H1 (cell line): Measurements from ENCODE around the gene EPN2. TPM values are rescaled to one million over a fixed set of nuclear protein-coding genes. Genes with fewer than 3 reads are reported as not detected.

Experiments
- CTCF ChIA-PET: fragments of 300-600 bp; sonication (Branson Sonifier 250); formaldehyde crosslinking; loops from one replicate; lab custom pipeline; 2021; ENCODE audit not compliant: partially characterized antibody; lab: Charles Lee
- POLR2A ChIA-PET: fragments of 300-600 bp; sonication (Branson Sonifier 250); formaldehyde crosslinking; loops from one replicate; lab custom pipeline; 2021; ENCODE audit warnings: inconsistent platforms; ENCODE audit not compliant: partially characterized antibody; lab: Charles Lee
- DNase-seq, 2 experiments: peaks; one replicate each; pipeline versions ENCODE4 v3.0.0 to v3.0.0-alpha.2; 2010 to 2022; ENCODE audit warnings: low spot score in 2 of 2, low read depth in 1 of 2, mixed read lengths in 1 of 2
- FAIRE-seq: peaks from 2 replicates; lab custom pipeline; 2011; peaks lifted over from hg19 to GRCh38; lab: Jason Lieb, UNC
- H2AFZ ChIP-seq: 2 replicates; pipeline ENCODE4 v1.8.1; 2012; ENCODE audit warnings: low read length, inconsistent platforms
- H2AK5ac ChIP-seq: 2 replicates; pipeline ENCODE4 v1.6.1; 2013; ENCODE audit warnings: low read depth, low read length
- H2BK120ac ChIP-seq: replicated peaks from 2 replicates; pipeline ENCODE3; 2013; ENCODE audit warnings: low read depth, low read length, inconsistent platforms
- H2BK12ac ChIP-seq: 2 replicates; pipeline ENCODE4 v1.6.1; 2013; ENCODE audit warnings: low read depth, low read length
- H2BK15ac ChIP-seq: 2 replicates; pipeline ENCODE4 v1.6.1; 2013; ENCODE audit warnings: low read length
- H2BK20ac ChIP-seq: 2 replicates; pipeline ENCODE4 v1.6.1; 2013; ENCODE audit warnings: low read length
- H2BK5ac ChIP-seq: 2 replicates; pipeline ENCODE4 v1.6.1; 2013; ENCODE audit warnings: low read depth, low read length
- H3K14ac ChIP-seq: 2 replicates; pipeline ENCODE4 v1.6.1; 2013; ENCODE audit warnings: inconsistent platforms; ENCODE audit not compliant: insufficient read length
- H3K18ac ChIP-seq: 2 replicates; pipeline ENCODE4 v1.6.1; 2013; ENCODE audit warnings: low read length; ENCODE audit errors: extremely low read depth
- H3K23ac ChIP-seq: 2 replicates; pipeline ENCODE4 v1.6.1; 2013; ENCODE audit warnings: inconsistent platforms; ENCODE audit not compliant: insufficient read length
- H3K23me2 ChIP-seq: 2 replicates; pipeline ENCODE4 v1.6.1; 2013; ENCODE audit warnings: low read depth, low read length
- H3K27ac ChIP-seq: 2 replicates; pipeline ENCODE4 v1.6.1; 2011; ENCODE audit warnings: low read depth, low read length, inconsistent platforms
- H3K27me3 ChIP-seq, 4 experiments: replicated peaks in 1 of 4; 1 replicate in 1 of 4; 2 replicates in 3 of 4; pipeline versions ENCODE4 v1.6.1 to v1.8.1; 2011 to 2013; ENCODE audit warnings: low read length in 3 of 4, mild to moderate bottlenecking in 3 of 4, inconsistent platforms in 2 of 4, mixed read lengths in 2 of 4, moderate library complexity in 1 of 4; ENCODE audit not compliant: control insufficient read depth in 3 of 4, insufficient read depth in 3 of 4; ENCODE audit errors: extremely low read depth in 1 of 4
- H3K36me3 ChIP-seq, 4 experiments: 2 replicates each; pipeline versions ENCODE4 v1.6.1 to v1.8.1; 2011 to 2013; ENCODE audit warnings: mild to moderate bottlenecking in 4 of 4, low read length in 3 of 4, moderate library complexity in 2 of 4, control low read depth in 1 of 4, inconsistent platforms in 1 of 4; ENCODE audit not compliant: insufficient read depth in 4 of 4, control insufficient read depth in 2 of 4
- H3K4ac ChIP-seq: replicated peaks from 2 replicates; pipeline ENCODE3; 2013; ENCODE audit warnings: low read length, low read depth, mixed read lengths, inconsistent platforms; ENCODE audit not compliant: insufficient read length
- H3K4me1 ChIP-seq, 4 experiments: replicated peaks in 1 of 4; 1 replicate in 1 of 4; 2 replicates in 3 of 4; pipeline versions ENCODE4 v1.6.1 to v1.8.1; 2011 to 2013; ENCODE audit warnings: low read length in 3 of 4, inconsistent platforms in 2 of 4, mixed read lengths in 1 of 4; ENCODE audit not compliant: insufficient read depth in 4 of 4, control insufficient read depth in 3 of 4
- H3K4me2 ChIP-seq, 2 experiments: 2 replicates each; pipeline versions ENCODE4 v1.6.1 to v1.8.1; 2011 to 2013; ENCODE audit warnings: low read depth in 2 of 2, low read length in 2 of 2, control low read depth in 1 of 2, inconsistent platforms in 1 of 2, mild to moderate bottlenecking in 1 of 2; ENCODE audit not compliant: insufficient read depth in 1 of 2
- H3K4me3 ChIP-seq, 4 experiments: fragments of 200-600, 300-600 bp in 1 of 4; sonication (generic), shearing (Covaris generic), sonication (Bioruptor Twin) in 1 of 4; 2 replicates each; pipeline versions ENCODE4 v1.5.1 to v1.8.1; 2011 to 2016; ENCODE audit warnings: low read length in 4 of 4, low read depth in 3 of 4, control low read depth in 2 of 4, inconsistent platforms in 2 of 4, mild to moderate bottlenecking in 2 of 4, mixed read lengths in 1 of 4, moderate library complexity in 1 of 4; ENCODE audit not compliant: insufficient read depth in 2 of 4; ENCODE audit errors: extremely low read depth in 1 of 4
- H3K56ac ChIP-seq: replicated peaks from 2 replicates; pipeline ENCODE3; 2013; ENCODE audit warnings: low read depth, mild to moderate bottlenecking, mixed read lengths, low read length, inconsistent platforms; ENCODE audit not compliant: insufficient read length
- H3K79me1 ChIP-seq: 2 replicates; pipeline ENCODE4 v1.6.1; 2013; ENCODE audit warnings: low read depth, low read length, control low read depth
- H3K79me2 ChIP-seq, 2 experiments: 2 replicates each; pipeline versions ENCODE4 v1.6.1 to v1.8.1; 2012 to 2013; ENCODE audit warnings: low read length in 2 of 2, mild to moderate bottlenecking in 2 of 2, inconsistent platforms in 1 of 2; ENCODE audit not compliant: insufficient read depth in 2 of 2, control insufficient read depth in 1 of 2
- H3K9ac ChIP-seq, 4 experiments: replicated peaks in 1 of 4; 1 replicate in 1 of 4; 2 replicates in 3 of 4; pipeline versions ENCODE4 v1.6.1 to v1.8.1; 2011 to 2013; ENCODE audit warnings: low read depth in 3 of 4, low read length in 3 of 4, control low read depth in 2 of 4, mild to moderate bottlenecking in 2 of 4, moderate library complexity in 2 of 4, inconsistent platforms in 1 of 4; ENCODE audit errors: extremely low read depth in 1 of 4
- H3K9me3 ChIP-seq, 2 experiments: 2 replicates each; pipeline versions ENCODE4 v1.6.1 to v1.8.1; 2012 to 2013; ENCODE audit warnings: mild to moderate bottlenecking in 2 of 2, moderate library complexity in 2 of 2, control low read depth in 1 of 2, inconsistent platforms in 1 of 2, low read depth in 1 of 2, low read length in 1 of 2, mixed read lengths in 1 of 2; ENCODE audit not compliant: insufficient read depth in 2 of 2
- H4K20me1 ChIP-seq, 2 experiments: replicated peaks in 1 of 2; 2 replicates each; pipeline versions ENCODE3 to v1.8.1; 2011 to 2013; ENCODE audit warnings: inconsistent platforms in 2 of 2, low read length in 2 of 2, mild to moderate bottlenecking in 1 of 2; ENCODE audit not compliant: insufficient read depth in 2 of 2, control insufficient read depth in 1 of 2
- H4K5ac ChIP-seq: 2 replicates; pipeline ENCODE4 v1.6.1; 2013; ENCODE audit warnings: low read length, low read depth, mixed read lengths, inconsistent platforms; ENCODE audit not compliant: insufficient read length
- H4K8ac ChIP-seq: 2 replicates; pipeline ENCODE4 v1.8.0; 2013; ENCODE audit warnings: mild to moderate bottlenecking, moderate library complexity, low read length, inconsistent platforms; ENCODE audit not compliant: insufficient read depth; ENCODE audit errors: extremely low read depth
- H4K91ac ChIP-seq: replicated peaks from 2 replicates; pipeline ENCODE3; 2013; ENCODE audit warnings: low read length, mixed read lengths, inconsistent platforms; ENCODE audit not compliant: insufficient read length
- ASH2L ChIP-seq: fragments of 200-600, 300-600 bp; sonication (generic); IDR thresholded peaks from one replicate; pipeline ENCODE4 v1.7.1; 2017; ENCODE audit warnings: low read length
- BRCA1 ChIP-seq: IDR thresholded peaks from 2 replicates; pipeline ENCODE4 v1.6.1; 2012; ENCODE audit warnings: low read depth, low read length, improper control_type of control experiment
- CEBPB ChIP-seq: IDR thresholded peaks from 2 replicates; pipeline ENCODE4 v1.6.1; 2012; ENCODE audit warnings: low read depth, low read length
- CHD2 ChIP-seq: IDR thresholded peaks from 2 replicates; pipeline ENCODE4 v1.6.1; 2012; ENCODE audit warnings: low read length, improper control_type of control experiment
- GTF2F1 ChIP-seq: IDR thresholded peaks from 2 replicates; pipeline ENCODE4 v1.6.1; 2012; ENCODE audit warnings: low read depth, low read length, improper control_type of control experiment, borderline replicate concordance
- POU5F1 ChIP-seq: IDR thresholded peaks from 2 replicates; pipeline ENCODE4 v1.6.1; 2011; ENCODE audit warnings: low read depth, mild to moderate bottlenecking, low read length, moderate library complexity
- RXRA ChIP-seq: IDR thresholded peaks from 2 replicates; pipeline ENCODE4 v1.6.1; 2011; ENCODE audit warnings: low read depth, mild to moderate bottlenecking, low read length, moderate library complexity; ENCODE audit not compliant: insufficient read depth
- TAF1 ChIP-seq: IDR thresholded peaks from 2 replicates; pipeline ENCODE4 v1.6.1; 2011; ENCODE audit warnings: mild to moderate bottlenecking, low read depth, low read length
- TCF12 ChIP-seq: IDR thresholded peaks from 2 replicates; pipeline ENCODE4 v1.6.1; 2011; ENCODE audit warnings: low read depth, mild to moderate bottlenecking, low read length
- WGBS, 2 experiments: shearing (Covaris generic) in 1 of 2; methylation state at CpG; one replicate each; pipeline versions ENCODE4 v1.1.6 to v1.1.7; 2013 to 2015; ENCODE audit warnings: low lambda C conversion rate in 2 of 2, mixed read lengths in 2 of 2, inconsistent platforms in 1 of 2, low coverage in 1 of 2, missing lambda C conversion rate in 1 of 2; ENCODE audit not compliant: insufficient replicate concordance in 2 of 2, insufficient coverage in 1 of 2, insufficient read length in 1 of 2; ENCODE audit errors: extremely low coverage in 1 of 2, missing lambda C conversion rate in 1 of 2; 5-methylcytosine and 5-hydroxymethylcytosine counted together
- polyA plus RNA-seq, 7 experiments: library from polyadenylated mRNA; depleted of rRNA in 3 of 7; stranded (reverse) in 5 of 7; unstranded in 2 of 7; fragments of >200 nt in 5 of 7; fragments of 200-250 nt in 2 of 7; gene quantifications; 1 replicate in 5 of 7; 2 replicates in 1 of 7; 4 replicates in 1 of 7; pipeline versions ENCODE4 v1.2.1 to v1.2.3, GENCODE V29; 2011 to 2013; ENCODE audit warnings: missing spikeins in 2 of 7, mixed read lengths in 2 of 7
- total RNA-seq: library from RNA; stranded (reverse); fragmentation: NEBNext Ultra II Directional; extraction: Animal tissue kit (Norgen Biotek cat#: 25700); gene quantifications from 2 replicates; pipeline ENCODE4 v1.2.1, GENCODE V29; 2021
- TF ChIP-seq, protein P1 (sequence below): IDR thresholded peaks from 2 replicates; pipeline ENCODE4 v1.6.1; 2011; ENCODE audit warnings: low read length, improper control_type of control experiment
- TF ChIP-seq, protein P2 (sequence below): IDR thresholded peaks from 2 replicates; pipeline ENCODE4 v1.6.1; 2012; ENCODE audit warnings: low read length, inconsistent platforms
- TF ChIP-seq, protein P3 (sequence below): IDR thresholded peaks from 2 replicates; pipeline ENCODE4 v1.6.1; 2011; ENCODE audit warnings: low read depth, mild to moderate bottlenecking, low read length; ENCODE audit not compliant: insufficient read depth

Gene EPN2
- total and polyA plus RNA-seq, 2 of the 8 experiments (the other 6 are each of a cell fraction or from before 2014, with no cell fraction given), result 28.7 to 55.8 TPM

DNA sequence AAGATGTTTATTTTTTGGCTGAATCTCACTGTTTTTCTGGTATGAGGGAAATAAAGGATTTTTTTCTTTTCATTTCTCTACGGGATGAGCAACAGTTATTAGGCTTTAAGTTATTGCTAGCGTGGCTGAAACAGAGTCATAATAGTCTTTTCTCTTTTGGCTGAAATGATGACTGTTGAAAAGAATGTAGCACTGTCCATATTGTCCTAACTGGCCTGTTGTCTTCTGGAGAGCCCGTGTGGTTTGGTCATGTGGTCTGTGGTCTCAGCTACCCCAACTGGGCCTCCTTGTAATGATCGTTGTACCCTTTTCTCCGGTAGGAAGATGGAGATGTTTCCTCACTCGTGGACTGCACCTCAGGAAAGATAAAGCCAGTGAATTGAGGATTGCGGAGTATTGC is 36.6 kb downstream of the EPN2 start:
- Histone ChIP-seq H4K20me1 (peaks cover 13 to 17% of the 10 kb centered on the region in 2 experiments), H3K79me1 (peaks cover 18% of the 10 kb centered on the region), H3K27ac (no peak overlapping the region), H4K91ac (no peak overlapping the region), H2BK12ac (no peak overlapping the region), H3K9ac (no peak overlapping the region), H3K23ac (no peak overlapping the region), H3K27me3 (no peaks in the 10 kb centered on the region), H3K36me3 (0 out of 8 replicates have a peak, but pooled peaks cover 0 to 4% (median 0%) of the 10 kb centered on the region in 4 experiments), H3K18ac (no peak overlapping the region), H3K56ac (no peak overlapping the region), H3K79me2 (peaks cover 4 to 48% of the 10 kb centered on the region in 2 experiments; a peak in 3 of 4 replicates), H4K8ac (no peak overlapping the region), H3K4ac (no peak overlapping the region), H2BK5ac (no peak overlapping the region), H3K4me1 (no peaks in the 10 kb centered on the region), H3K14ac (no peak overlapping the region), H3K9me3 (no peaks in the 10 kb centered on the region), H2BK120ac (no peak overlapping the region), H3K4me3 (no peak overlapping the region), H2AK5ac (no peak overlapping the region), H2AFZ (no peak overlapping the region), H3K23me2 (no peaks in the 10 kb centered on the region), H3K4me2 (no peak overlapping the region), H2BK15ac (no peak overlapping the region), H4K5ac (no peak overlapping the region), H2BK20ac (no peak overlapping the region)
- CTCF ChIA-PET, result interaction anchor here (0.9 to 1.3 kb wide), 3 partner anchors 14 to 64 kb away, joined by 3 to 4 read pairs (median 3); no protein-coding TSS in a partner anchor
- POLR2A ChIA-PET, result no interaction called here
- FAIRE-seq (no peak), DNase-seq (no peak)
- 92% methylated on average over 7 of the region's 7 CpGs; no CpG with 5 or more reads in 1 of the 2 experiments for WGBS, 2 experiments
- TF ChIP-seq GTF2F1 (no peak), TAF1 (no peak), ASH2L (no peak), BRCA1 (no peak), RXRA (no peak), POU5F1 (no peak), TCF12 (no peak), CEBPB (no peak), CHD2 (no peak)
- TF ChIP-seq, protein P1, sequence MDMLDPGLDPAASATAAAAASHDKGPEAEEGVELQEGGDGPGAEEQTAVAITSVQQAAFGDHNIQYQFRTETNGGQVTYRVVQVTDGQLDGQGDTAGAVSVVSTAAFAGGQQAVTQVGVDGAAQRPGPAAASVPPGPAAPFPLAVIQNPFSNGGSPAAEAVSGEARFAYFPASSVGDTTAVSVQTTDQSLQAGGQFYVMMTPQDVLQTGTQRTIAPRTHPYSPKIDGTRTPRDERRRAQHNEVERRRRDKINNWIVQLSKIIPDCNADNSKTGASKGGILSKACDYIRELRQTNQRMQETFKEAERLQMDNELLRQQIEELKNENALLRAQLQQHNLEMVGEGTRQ, result no peak
- TF ChIP-seq, protein P2, sequence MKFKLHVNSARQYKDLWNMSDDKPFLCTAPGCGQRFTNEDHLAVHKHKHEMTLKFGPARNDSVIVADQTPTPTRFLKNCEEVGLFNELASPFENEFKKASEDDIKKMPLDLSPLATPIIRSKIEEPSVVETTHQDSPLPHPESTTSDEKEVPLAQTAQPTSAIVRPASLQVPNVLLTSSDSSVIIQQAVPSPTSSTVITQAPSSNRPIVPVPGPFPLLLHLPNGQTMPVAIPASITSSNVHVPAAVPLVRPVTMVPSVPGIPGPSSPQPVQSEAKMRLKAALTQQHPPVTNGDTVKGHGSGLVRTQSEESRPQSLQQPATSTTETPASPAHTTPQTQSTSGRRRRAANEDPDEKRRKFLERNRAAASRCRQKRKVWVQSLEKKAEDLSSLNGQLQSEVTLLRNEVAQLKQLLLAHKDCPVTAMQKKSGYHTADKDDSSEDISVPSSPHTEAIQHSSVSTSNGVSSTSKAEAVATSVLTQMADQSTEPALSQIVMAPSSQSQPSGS, result no peak
- TF ChIP-seq, protein P3, sequence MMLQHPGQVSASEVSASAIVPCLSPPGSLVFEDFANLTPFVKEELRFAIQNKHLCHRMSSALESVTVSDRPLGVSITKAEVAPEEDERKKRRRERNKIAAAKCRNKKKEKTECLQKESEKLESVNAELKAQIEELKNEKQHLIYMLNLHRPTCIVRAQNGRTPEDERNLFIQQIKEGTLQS, result no peak
